A673 (cell line): ENCODE data around the gene MED13. TPM values are rescaled to one million over a fixed set of nuclear protein-coding genes. Genes with fewer than 3 reads are reported as not detected.

Experiments
- BruUV-seq: library from RNA; stranded (reverse); fragments of 400-500 nt; replicated peaks from 2 replicates; lab custom pipeline; 2021; lab: Mats Ljungman, UMichigan
- CTCF ChIA-PET: fragments of 300-600 bp; sonication (Branson Sonifier 250); formaldehyde crosslinking; loops from one replicate; lab custom pipeline; 2022; ENCODE audit warnings: antibody characterized with exemption; lab: Charles Lee
- POLR2A ChIA-PET: fragments of 300-600 bp; sonication (Branson Sonifier 250); formaldehyde crosslinking; loops from one replicate; lab custom pipeline; 2022; ENCODE audit warnings: antibody characterized with exemption; ENCODE audit not compliant: low non-redundant PET; lab: Charles Lee
- DNase-seq: peaks from one replicate; pipeline ENCODE4 v3.0.0-alpha.2; 2015; ENCODE audit warnings: low spot score
- H3K27ac ChIP-seq: fragments of 200-600 bp; sonication (generic); 2 replicates; pipeline ENCODE4 v1.5.1; 2016; ENCODE audit warnings: mixed run types, low read depth, mild to moderate bottlenecking, mixed read lengths, antibody characterized with exemption, low read length; ENCODE audit not compliant: poor library complexity, severe bottlenecking
- H3K27me3 ChIP-seq: fragments of 200-600 bp; sonication (generic); replicated peaks from 2 replicates; pipeline ENCODE4 v1.6.1; 2017; ENCODE audit warnings: mixed run types, low read depth, mild to moderate bottlenecking, mixed read lengths, antibody characterized with exemption, low read length; ENCODE audit not compliant: insufficient read depth, poor library complexity
- H3K36me3 ChIP-seq: fragments of 200-600 bp; sonication (generic); 2 replicates; pipeline ENCODE4 v1.6.1; 2016; ENCODE audit warnings: mixed run types, mild to moderate bottlenecking, mixed read lengths, antibody characterized with exemption, low read length; ENCODE audit not compliant: insufficient read depth, poor library complexity, severe bottlenecking
- H3K4me1 ChIP-seq: fragments of 200-600 bp; sonication (generic); 2 replicates; pipeline ENCODE4 v1.6.1; 2017; ENCODE audit warnings: mixed run types, mild to moderate bottlenecking, mixed read lengths, antibody characterized with exemption, low read length; ENCODE audit not compliant: insufficient read depth, poor library complexity, severe bottlenecking
- H3K4me3 ChIP-seq: fragments of 200-600 bp; sonication (generic); 2 replicates; pipeline ENCODE4 v1.5.1; 2016; ENCODE audit warnings: low read depth, mixed run types, mild to moderate bottlenecking, mixed read lengths, low read length; ENCODE audit not compliant: poor library complexity, severe bottlenecking
- H3K9me3 ChIP-seq: fragments of 200-600 bp; sonication (generic); 2 replicates; pipeline ENCODE4 v1.6.1; 2016; ENCODE audit warnings: mixed run types, low read depth, mild to moderate bottlenecking, mixed read lengths, antibody characterized with exemption, low read length; ENCODE audit not compliant: poor library complexity, severe bottlenecking
- CTCF ChIP-seq: fragments of 300-800, 200-600 bp; sonication (generic); conservative IDR thresholded peaks from 2 replicates; pipeline ENCODE4 v1.5.1; 2017; ENCODE audit warnings: low read depth, mild to moderate bottlenecking, antibody characterized with exemption, low read length, moderate library complexity, mixed read lengths
- EZH2 ChIP-seq: fragments of 200-600 bp; sonication (generic); IDR thresholded peaks from 2 replicates; pipeline ENCODE4 v1.6.1; 2017; ENCODE audit warnings: borderline replicate concordance, low read depth, mild to moderate bottlenecking, mixed read lengths, antibody characterized with exemption, low read length; ENCODE audit not compliant: poor library complexity, severe bottlenecking
- intact Hi-C: fragments of 100-400 bp; cut with micrococcal nuclease; formaldehyde crosslinking; loops from one replicate; pipeline ENCODE4 v1.10.0; 2022; ENCODE audit not compliant: unreplicated experiment
- total RNA-seq: library from RNA; stranded (reverse); gene quantifications from 2 replicates; pipeline ENCODE4 v1.2.3, GENCODE V29; 2021

MED13 gene
- total RNA-seq, 1 experiment from 2014 or later, result 65.0 TPM

- BruUV-seq, result no TSS peak
- peaks cover 39% of the 10 kb centered on the region for H3K36me3 ChIP-seq
- no peak overlapping the region for H3K27ac ChIP-seq
- no peaks in the 10 kb centered on the region for H3K4me1 ChIP-seq
- CTCF ChIA-PET, result no interaction called here
- no peak for TF ChIP-seq CTCF
- no peak for TF ChIP-seq EZH2
- POLR2A ChIA-PET, result no interaction called here
- H3K27me3 ChIP-seq, result no peaks in the 10 kb centered on the region
- H3K4me3 ChIP-seq, result no peak overlapping the region
- intact Hi-C loops, result no loop called here
- peak; percentile 7 for DNase-seq
- no peaks in the 10 kb centered on the region for H3K9me3 ChIP-seq
Observed at GRCh38 chr17:62014526-62014925, 50.6 kb downstream of the MED13 start.

- Histone ChIP-seq H3K9me3 (no peaks in the 10 kb centered on the region), H3K27ac (no peak overlapping the region), H3K36me3 (peaks cover 47% of the 10 kb centered on the region), H3K4me1 (no peaks in the 10 kb centered on the region), H3K4me3 (no peak overlapping the region), H3K27me3 (no peaks in the 10 kb centered on the region)
- intact Hi-C loops, result no loop called here
- no TSS peak for BruUV-seq
- TF ChIP-seq CTCF (no peak), EZH2 (no peak)
- ChIA-PET POLR2A (no interaction called here), CTCF (no interaction called here)
- DNase-seq, result no peak
Observed at GRCh38 chr17:62009220-62009619, 55.9 kb downstream of the MED13 start.

GRCh38 chr17:62008294-62008693 lies 56.8 kb downstream of the MED13 start:
- Histone ChIP-seq H3K4me3 (no peak overlapping the region), H3K36me3 (peaks cover 46% of the 10 kb centered on the region), H3K27ac (no peak overlapping the region), H3K9me3 (no peaks in the 10 kb centered on the region), H3K27me3 (no peaks in the 10 kb centered on the region), H3K4me1 (no peaks in the 10 kb centered on the region)
- no TSS peak for BruUV-seq
- TF ChIP-seq CTCF (no peak), EZH2 (no peak)
- no peak for DNase-seq
- CTCF ChIA-PET, result interaction anchor here (0.6 kb wide), 1 partner anchor 457 kb away, joined by 5 read pairs; no protein-coding TSS in a partner anchor
- POLR2A ChIA-PET, result no interaction called here
- intact Hi-C loops, result no loop called here
